ENCODE measurements around the gene BBC3. TPM values are rescaled to one million over a fixed set of nuclear protein-coding genes. Genes with fewer than 3 reads are reported as not detected.

BBC3 gene
- polyA plus RNA-seq, 4 donors: 1.7 to 3.7 (median 2.6) TPM

DNA sequence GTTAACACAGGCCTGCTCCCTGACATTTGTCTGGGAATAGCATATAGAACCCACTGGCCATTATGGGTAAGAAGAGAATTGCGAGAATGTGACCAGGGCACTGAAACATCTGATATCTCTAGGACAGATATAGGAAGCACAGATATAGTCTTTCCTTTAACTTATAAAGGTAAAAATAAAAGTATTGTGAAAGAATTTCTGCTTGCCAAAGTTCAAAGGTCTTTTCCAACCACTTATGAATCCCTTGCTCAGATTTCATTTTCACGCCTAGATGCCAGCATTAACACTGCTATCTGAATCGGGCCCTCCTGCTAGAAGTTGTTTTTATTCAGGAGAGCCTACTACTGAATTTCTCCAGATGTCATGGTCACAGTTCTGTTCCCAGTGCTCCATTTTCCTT lies 27.7 kb downstream of the BBC3 start:
- DNase-seq (ENCODE audit: low read depth in 4 of 4, low spot score in 3 of 4): no peak

DNA sequence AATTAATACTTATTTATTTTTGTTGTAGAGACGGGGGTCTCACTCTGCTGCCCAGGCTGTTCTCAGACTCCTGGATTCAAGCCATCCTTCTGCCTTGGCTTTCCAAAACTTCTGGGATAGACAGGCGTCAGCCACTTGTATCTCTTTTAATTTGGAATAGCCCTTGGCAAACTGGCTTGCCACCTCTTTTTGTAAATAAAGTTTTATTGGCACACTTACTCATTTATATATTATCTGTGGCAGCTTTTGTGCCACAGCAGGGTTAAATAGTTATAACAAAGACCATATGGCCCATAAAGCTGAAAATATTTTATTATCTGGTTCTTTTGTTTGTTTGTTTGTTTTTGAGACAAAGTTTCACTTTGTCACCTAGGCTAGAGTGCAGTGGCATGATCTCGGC lies 30.5 kb downstream of the BBC3 start:
- no peak for DNase-seq (ENCODE audit: low read depth in 4 of 4, low spot score in 3 of 4)

DNA sequence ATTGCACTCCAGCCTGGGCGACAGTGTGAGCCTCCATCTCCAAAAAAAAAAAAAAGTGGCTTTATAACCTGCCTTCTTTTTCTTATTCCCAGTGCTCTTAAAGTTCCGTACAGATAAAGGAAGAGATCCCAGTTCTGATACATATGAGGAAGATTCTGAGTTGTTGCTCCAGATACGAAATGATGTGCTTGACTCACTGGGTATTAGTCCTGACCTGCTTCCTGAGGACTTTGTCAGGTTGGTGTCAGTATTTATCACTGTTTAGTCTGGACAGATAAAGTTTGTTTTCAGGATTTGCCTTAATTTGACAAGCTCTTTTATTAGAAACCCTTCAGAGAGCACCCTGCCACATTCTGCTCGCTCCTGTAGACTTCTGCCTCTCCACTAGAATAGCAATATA lies 33.9 kb downstream of the BBC3 start:
- DNase-seq (ENCODE audit: low read depth in 4 of 4, low spot score in 3 of 4): no peak

DNA sequence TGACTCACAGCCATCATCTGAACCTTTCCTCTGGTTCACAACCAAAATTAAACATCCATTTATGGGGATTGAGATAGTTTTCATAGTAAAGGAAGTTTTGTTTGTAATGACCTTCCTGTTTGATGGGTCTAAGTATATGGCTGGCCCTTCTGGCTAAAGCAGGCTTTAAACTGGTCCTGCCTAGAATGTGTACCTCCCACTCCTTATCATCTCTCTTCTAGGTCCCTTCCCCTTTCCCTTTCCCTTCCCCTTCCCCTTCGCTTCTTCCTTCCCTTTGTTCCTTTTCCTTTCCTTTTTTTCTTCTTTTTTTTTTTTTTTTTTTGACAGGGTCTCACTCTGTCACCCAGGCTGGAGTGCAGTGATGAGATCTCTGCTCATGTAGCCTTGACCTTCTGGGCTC lies 35.6 kb downstream of the BBC3 start:
- DNase-seq (ENCODE audit: low read depth in 4 of 4, low spot score in 3 of 4): no peak

DNA sequence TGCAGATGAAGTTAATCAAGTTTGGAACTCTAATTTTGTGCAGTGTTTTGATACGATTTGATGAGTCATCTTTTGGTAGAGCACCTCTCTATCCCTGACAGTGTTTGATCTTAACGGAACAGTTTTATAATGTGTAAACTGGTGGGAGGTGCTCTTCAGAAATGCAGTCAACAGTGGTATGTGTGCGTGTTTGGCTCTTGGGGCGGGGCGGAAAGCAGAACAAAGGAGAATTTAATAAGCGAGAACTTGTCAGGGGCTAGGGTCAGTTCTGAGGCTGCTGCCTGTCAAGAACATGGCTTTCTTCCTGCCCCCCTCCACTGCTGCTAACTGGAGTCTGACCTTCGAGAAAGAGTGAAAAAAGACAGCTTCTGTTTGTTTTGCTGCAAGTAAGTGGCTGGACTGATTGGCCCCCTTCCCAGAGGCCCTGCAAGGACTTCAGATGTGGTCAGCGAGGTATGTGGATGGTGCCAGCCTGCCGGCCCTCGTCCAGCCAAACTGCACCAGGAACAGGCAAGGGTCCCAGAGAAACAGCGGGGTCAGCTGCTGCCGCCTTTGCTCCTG lies 40.8 kb downstream of the BBC3 start:
- DNase-seq (ENCODE audit: low read depth in 4 of 4, low spot score in 3 of 4): peak in 3 of 4 donors; percentile 54 to 63 (median 61)

DNA sequence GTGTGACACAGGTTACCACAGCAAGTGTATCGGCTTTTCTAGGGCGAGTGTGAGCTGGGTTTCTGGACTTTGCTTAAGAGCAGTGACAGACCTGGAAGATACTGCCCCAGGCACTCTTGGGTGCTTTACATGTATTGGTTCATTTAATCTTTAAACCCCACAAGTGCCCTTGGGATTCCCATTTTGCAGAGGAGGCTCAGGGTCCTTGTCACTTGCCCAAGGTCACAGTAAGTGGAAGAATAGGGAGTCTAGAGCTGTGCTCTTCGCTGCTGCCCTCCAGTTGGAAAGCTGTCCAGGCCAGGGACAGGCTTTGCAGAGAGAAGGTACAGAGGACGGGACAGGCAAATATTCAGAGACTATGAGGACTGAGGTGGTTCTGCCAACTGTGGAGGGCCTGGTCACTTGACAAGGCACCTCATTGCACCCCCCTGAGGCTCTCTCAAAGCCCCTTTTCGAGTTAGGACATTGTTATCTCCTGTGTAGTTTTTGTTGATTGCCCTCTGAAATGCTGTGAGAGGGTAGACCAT lies 42.4 kb downstream of the BBC3 start:
- no peak for DNase-seq (ENCODE audit: low read depth in 4 of 4, low spot score in 3 of 4)

DNA sequence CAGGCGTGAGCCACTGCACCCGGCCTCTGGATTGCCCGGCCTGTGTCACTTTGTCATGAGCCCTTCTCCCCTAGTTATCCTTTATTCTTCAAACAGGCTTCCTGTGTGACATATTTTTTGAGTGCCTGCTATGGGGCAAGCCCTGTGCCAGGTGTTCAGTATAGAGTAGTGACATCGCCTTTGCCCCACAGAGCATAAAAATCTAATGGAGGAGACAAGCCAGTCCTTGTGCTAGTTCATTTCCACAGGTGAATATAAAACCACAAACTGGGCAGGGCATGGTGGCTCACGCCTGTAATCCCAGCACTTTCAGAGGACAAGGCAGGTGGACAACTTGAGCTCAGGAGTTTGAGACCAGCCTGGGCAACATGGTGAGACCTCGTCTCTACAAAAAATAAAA lies 43.2 kb downstream of the BBC3 start:
- DNase-seq (ENCODE audit: low read depth in 4 of 4, low spot score in 3 of 4): no peak

DNA sequence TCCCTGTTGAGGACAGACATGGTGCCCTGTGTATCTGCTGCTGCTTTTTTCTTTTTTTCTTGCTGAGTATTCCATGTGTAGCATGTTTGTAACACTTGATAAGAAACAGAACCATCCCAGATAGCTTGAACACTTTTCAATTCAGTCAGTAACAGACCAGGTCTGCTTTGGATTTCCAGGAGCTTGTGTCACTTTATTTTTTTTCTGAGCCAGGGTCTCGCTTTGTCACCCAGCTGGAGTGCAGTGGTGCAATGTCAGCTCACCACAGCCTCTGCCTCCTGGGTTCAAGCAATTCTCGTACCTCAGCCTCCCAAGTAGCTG lies 43.7 kb downstream of the BBC3 start:
- DNase-seq (ENCODE audit: low read depth in 4 of 4, low spot score in 3 of 4): no peak

DNA sequence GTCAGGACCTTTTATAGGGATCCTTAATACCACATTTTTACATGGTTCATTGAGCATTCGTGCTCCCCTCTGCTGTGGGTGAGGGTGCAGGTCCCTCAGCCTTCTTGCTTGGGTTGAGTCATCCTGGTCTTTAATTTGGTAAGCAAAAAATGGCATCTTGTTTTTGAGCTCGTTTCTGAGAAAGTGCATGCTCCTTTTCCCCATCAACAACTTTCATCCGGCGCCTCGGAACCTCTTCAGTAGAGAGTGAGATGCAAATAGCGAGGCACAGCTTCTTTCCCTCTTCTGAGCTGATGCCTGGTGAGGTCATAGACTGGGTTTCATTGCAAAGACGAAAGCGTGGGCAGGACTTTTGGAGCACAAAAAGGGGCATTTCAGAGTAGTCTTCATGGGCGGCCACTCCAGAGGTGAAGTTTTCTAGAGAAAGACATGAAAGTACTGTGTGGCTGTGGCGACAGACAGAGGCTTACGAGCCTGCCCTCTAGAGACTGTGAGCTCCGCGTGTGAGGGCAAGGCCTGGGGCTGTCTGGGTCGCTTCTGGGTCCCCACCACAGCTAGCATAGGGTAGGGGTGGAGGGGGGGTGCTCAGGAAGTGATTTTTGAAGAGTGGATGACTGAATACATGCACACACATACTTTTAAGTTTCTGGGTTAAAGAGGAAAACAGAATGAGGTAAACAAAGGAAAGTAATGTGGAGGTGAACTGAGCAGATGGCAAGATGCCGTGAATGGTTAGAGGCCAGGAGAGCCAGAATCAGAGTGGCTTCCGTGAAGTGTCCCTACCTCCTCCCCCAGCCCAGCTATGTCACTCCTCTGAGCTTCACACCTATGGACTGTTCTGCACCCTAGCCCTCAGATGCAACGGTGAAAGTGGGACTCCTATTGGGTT lies 44.3 kb downstream of the BBC3 start:
- DNase-seq (ENCODE audit: low read depth in 4 of 4, low spot score in 3 of 4): no peak

DNA sequence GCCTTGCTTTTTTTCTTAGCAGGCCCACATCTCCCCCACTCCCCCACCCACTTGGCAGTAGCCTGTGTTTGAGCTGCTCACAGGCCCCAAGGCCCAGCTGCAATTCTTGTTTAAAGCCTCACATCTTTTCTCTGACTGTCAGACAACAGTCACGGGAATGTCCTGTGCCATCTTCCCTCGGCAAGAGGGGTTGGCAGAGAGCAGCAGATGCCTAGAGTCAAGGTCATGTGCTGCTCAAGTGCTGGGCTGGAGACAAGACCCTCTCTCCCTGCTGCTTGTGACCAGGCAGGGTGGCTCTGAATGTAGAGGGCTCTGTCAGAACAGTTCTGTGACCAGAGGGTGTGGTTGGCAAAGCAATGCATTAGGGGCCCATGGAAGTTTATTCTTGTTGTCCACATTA lies 47.4 kb downstream of the BBC3 start:
- no peak for DNase-seq (ENCODE audit: low read depth in 4 of 4, low spot score in 3 of 4)

DNA sequence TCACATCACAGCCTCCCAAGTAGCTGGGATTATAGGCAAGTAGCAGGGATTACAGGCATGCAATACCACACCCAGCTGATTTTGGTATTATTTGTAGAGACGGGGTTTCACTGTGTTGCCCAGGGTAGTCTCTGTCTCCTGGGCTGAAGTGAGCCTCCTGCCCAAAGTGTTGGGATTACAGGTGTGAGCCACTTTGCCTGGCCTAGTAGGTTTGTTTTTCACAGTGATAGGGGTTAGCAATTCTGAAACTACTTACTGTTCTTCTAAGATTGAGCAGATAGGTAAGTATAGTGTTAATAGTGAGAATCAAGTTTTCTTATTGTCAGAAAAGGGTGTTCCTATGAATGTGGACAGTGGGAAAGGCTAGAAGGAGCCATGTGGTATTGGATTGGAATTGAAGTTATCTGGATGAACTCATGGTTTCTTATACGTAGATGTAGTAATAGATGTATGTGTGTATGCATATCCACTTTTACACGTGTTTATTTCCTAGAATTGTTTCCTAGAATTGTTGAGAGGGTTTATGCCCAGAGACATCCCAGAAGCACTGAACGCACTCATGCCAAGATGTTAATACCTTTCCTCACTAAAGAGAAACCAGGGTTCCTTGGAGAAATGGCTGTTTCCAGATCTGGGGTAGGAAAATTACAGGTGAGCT lies 51.2 kb downstream of the BBC3 start:
- DNase-seq (ENCODE audit: low read depth in 4 of 4, low spot score in 3 of 4): no peak

DNA sequence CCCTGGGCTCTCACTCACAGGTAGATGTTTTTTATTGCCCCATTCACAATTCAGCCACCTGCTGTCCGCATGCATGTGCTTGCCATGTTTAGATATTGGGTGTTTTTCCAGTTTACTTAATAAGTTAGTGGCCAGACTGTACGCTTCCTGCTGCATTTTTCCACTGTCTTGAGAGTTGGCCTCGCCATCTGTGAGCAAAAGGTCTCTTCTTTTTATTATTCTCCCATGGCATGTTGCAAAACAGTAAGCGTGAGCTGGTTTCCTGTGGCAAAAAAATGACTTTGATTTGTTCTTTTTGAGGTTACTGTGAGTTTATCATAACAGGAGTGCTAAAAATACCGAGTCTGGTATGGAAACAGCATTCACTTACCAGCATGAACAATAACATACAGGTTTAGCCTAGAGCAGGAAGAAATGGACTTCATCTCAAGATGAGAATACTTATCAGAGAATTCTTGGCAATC lies 54.3 kb downstream of the BBC3 start:
- no peak for DNase-seq (ENCODE audit: low read depth in 4 of 4, low spot score in 3 of 4)

DNA sequence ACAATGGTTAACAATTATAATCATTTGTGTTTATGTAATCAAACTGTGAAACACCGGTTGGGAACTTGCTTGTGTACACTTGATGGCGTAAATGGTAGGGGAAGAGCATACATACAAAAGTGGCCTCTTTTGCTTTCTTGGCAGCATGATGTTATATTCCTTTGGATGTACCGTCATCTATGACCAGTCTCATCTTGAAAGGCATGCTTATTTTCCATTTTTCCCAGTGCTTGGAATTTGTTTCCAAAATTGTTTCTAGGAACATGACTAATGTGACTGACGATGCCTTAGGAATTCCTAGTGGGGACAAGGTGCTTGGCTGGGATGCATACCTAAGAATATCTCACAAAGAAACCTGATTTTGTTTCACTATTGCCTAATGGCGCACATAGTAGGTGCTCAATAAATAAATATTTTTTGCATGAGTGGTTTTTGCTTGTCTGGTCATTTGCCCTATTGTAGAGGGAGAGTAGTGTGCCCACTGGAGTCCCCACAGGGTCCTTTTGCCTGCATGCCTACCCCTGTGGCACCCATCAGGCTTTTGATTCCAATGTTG lies 54.9 kb downstream of the BBC3 start:
- no peak for DNase-seq (ENCODE audit: low read depth in 4 of 4, low spot score in 3 of 4)

DNA sequence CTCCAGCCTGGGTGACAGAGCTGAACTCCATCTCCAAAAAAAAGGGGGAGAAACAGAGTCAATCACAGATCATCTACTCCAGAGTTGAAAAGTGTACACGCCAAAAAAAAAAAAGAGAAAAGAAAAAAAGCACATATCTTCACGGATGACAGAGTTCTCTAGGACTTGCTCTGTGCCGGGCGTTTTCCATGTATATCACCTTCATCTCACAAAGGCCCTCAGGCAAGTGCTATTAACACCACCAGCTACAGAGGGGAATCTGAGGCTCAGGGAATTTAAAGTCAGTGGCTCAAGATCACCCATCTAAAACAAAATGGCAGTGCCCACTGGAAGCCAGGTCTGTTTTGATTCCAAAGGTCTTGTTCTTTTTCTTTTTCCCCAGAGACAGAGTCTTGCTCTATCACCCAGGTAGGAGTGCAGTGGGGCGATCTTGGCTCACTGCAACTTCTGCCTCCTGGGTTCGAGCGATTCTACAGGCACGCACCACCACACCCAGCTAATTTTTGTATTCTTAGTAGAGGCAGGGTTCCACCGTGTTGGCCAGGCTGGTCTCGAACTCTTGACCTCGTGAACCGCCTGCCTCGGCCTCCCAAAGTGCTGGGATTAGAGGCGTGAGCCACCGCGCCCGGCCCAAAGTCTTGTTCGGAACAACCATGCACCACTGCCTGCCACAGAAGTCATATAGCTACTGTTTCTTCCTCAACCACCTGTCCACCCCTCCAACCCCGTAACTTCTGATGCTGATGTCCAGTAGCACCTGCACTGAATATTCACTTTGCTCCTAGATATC lies 58.1 kb downstream of the BBC3 start:
- DNase-seq (ENCODE audit: low read depth in 4 of 4, low spot score in 3 of 4): no peak

Other genes starting within 250 kb of the BBC3 start
- 1 to 10 TPM in 2 of 4 donors, under 1 TPM in 2; 0.78 to 3.7 (median 1.1) TPM for gene NPAS1, start 211.4 kb downstream of the BBC3 start, polyA plus RNA-seq (ENCODE audit: insufficient read length in 4 of 4)
- gene TMEM160, start 182.6 kb downstream of the BBC3 start, polyA plus RNA-seq (ENCODE audit: insufficient read length in 4 of 4): 10 to 100 TPM in 2 of 4 donors, 1 to 10 TPM in 2; 4.0 to 17.1 (median 10.1) TPM
- gene ZC3H4, start 117.4 kb downstream of the BBC3 start, polyA plus RNA-seq (ENCODE audit: insufficient read length in 4 of 4): 10 to 100 TPM; 29.9 to 42.0 (median 35.5) TPM
- 100 to 1,000 TPM; 105 to 132 (median 121) TPM for gene SAE1, start 100.4 kb downstream of the BBC3 start, polyA plus RNA-seq (ENCODE audit: insufficient read length in 4 of 4)
- gene CCDC9, start 25.3 kb upstream of the BBC3 start, polyA plus RNA-seq (ENCODE audit: insufficient read length in 4 of 4): 10 to 100 TPM; 20.9 to 32.2 (median 23.7) TPM
- 10 to 100 TPM in 2 of 4 donors, 1 to 10 TPM in 2; 5.6 to 11.4 (median 8.9) TPM for gene INAFM1, start 43.7 kb upstream of the BBC3 start, polyA plus RNA-seq (ENCODE audit: insufficient read length in 4 of 4)
- 1 to 10 TPM; 3.8 to 8.1 (median 6.7) TPM for gene C5AR1, start 78.7 kb upstream of the BBC3 start, polyA plus RNA-seq (ENCODE audit: insufficient read length in 4 of 4)
- gene C5AR2, start 101.0 kb upstream of the BBC3 start, polyA plus RNA-seq (ENCODE audit: insufficient read length in 4 of 4): under 1 TPM; 0.20 to 0.64 (median 0.34) TPM
- 10 to 100 TPM in 3 of 4 donors, 1 to 10 TPM in 1; 9.8 to 19.8 (median 11.4) TPM for gene DHX34, start 118.1 kb upstream of the BBC3 start, polyA plus RNA-seq (ENCODE audit: insufficient read length in 4 of 4)
- 10 to 100 TPM; 19.9 to 43.5 (median 28.2) TPM for gene MEIS3, start 188.3 kb upstream of the BBC3 start, polyA plus RNA-seq (ENCODE audit: insufficient read length in 4 of 4)
- under 1 TPM; 0.17 to 0.44 (median 0.29) TPM for gene SLC8A2, start 240.7 kb upstream of the BBC3 start, polyA plus RNA-seq (ENCODE audit: insufficient read length in 4 of 4)